Pons (tissue), 1 donor: ENCODE data around the gene SPTLC1.
"Not testable (repeated sequence)": the region's sequence is repeated elsewhere in the genome, so short reads cannot be mapped to it uniquely, and the experiment has no call there.

Experiments used
- DNase-seq: peaks from one replicate; pipeline ENCODE4 v3.0.0-alpha.2; 2016; ENCODE audit warnings: low spot score

SPTLC1 gene

DNA sequence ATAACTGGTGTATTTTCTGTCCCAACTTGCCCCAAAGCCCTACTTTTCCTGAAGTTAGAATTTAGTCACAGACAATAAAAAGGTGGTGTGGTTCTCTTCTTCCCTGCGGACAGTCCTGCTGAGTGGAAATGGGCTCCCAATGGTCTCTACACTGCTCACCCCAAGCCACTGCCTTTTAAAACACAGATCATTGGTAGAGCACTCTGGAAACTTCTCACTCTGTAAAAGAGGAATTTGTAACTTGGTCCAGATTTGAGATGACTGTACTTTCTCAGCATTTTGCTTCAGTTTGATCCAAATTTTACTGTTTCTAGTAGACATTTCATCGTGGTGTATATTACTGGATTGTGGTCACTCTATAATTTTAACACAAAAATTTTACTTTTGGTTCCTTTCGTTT lies 84.8 kb downstream of the SPTLC1 start:
- no peak for DNase-seq

DNA sequence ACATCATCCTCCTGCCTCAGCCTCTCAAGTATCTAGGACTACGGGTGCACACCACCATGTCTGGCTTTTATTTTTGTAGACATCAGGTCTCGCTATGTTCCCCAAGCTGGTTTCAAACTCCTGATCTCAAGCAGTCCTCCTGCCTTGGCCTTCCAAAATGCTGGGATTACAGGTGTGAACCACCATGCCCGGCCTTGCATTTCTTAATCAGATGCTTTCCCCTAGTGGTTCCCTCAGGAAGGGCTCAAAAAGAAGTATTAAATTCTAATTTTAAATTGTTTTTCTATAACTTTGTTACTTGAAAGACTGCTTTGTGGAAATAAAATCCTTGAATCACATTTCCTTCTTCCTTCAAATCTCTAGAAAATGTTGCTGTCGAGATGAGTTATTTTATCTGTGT lies 85.7 kb downstream of the SPTLC1 start:
- no peak for DNase-seq

DNA sequence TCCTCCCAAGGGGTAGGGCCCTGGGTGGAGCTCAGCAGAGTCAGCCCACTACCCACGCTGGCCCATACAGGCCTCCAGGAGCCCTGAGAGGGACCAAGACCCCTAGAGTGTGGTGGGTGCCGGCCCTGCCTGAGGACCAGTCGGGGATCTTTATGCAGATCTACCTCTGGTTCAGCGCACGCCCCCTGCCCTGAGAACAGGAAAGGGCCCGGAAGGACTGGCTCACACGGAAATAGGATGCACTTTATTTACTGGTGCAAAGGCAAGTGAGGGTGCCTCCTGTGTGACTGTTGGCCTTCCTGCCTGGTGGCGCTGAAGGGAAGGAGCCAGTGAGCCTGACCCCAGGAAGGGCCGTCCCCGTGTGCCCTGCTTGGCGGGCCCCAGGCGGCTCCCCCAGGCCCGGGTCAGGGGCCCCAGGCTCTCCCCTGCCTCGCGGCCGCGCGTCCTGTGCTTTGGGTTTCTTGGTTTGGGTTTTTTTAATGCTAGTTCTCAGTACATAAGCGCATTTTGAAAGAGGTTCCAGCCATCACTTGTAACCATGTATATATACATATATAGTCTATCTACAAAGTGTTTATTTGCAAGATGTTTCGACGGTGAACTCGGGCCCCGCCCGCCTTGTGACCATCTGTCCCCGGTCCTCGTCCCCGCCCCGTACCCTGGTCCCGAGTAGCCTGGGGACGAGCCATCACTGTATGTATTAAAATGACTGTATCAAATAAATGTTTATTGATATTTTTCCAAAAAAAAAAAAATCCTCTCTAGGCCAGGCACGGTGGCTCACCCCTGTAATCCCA lies 88.8 kb downstream of the SPTLC1 start:
- DNase-seq: no peak

DNA sequence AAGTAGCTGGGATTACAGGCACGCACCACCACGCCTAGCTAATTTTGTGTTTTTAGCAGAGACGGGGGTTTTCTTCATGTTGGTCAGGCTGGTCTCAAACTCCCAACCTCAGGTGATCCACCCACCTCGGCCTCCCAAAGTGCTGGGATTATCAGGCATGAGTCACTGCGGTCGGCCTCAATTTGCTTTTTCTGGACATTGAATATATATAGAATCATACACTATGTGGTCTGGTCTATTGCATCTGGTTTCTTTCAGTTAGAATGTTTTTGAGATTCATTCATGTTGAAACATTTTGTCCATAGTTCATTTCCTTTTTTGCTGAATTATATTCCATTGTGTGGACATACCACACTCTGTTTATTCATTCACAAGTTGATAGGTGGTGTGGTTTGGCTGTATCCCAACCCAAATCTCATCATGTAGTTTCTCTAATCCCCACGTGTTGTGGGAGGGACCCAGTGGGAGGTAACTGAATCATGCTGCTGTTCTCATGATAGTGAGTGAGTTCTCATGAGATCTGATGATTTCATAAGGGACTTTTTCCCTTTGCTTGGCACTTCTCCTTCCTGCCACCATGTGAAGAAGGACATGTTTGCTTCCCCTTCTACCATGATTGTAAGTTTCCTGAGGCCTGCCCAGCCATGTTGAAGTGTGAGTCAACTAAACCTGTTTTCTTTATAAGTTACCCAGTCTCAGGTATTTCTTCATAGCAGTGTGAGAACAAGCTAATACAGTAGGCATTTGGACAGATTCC lies 93.2 kb downstream of the SPTLC1 start:
- not testable (repeated sequence) for DNase-seq

DNA sequence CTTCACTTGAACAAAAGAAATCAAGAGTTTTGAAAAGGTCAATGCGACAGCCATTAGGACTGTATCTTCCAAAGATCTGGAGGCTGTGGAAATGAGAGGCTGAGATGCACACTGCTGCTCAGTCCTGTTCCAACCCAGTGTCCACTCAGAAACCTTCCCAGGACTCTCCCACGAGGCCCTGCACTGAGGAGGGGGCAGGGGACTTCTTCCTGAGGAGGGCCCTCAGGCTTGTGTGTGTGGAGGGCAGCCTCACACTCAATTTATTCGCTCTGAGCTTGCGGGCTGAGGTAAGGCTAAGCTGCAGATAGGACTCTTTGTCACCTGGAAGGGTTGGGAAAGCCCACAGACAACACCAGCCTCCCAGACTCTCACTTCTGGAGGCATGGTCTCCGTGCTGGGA lies 95.6 kb downstream of the SPTLC1 start:
- DNase-seq: no peak

DNA sequence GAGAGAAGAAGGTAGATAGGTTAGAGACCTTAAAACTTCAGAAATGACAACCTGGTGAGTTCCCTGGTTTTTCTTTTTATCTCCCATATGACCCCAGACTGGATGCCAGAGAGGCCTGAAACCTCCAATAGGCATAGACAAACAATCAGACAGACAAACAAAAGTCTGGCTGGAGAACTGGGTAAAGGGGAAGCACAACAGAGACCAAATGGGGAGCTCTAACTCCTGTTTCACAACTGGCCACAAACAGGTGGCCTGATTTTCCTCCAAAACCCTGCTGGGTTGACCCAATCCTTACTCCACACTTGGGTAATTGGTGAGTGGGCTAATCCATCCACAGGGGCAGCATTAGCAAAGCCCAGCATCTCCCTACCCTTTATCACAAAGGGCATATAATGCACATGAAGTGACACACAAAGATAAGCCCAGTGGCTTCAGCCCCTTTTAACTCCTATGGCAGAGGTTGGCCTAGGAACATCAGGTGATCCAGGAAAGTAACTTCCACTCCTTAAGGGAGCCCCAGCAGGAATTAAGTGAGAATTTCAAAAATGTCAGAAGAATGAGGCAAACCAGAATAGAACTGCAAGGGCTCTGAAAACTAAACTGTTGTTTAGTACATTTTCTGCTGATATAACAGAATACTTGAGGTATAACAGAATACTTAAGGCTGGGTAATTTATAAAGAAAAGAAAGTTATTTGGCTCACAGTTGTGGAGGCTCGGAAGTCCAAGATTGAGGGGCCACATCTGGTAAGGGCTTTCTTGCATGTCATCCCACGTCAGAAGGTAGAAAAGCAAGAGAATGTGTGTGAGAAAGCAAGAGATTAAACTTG lies 104.3 kb downstream of the SPTLC1 start:
- no peak for DNase-seq

DNA sequence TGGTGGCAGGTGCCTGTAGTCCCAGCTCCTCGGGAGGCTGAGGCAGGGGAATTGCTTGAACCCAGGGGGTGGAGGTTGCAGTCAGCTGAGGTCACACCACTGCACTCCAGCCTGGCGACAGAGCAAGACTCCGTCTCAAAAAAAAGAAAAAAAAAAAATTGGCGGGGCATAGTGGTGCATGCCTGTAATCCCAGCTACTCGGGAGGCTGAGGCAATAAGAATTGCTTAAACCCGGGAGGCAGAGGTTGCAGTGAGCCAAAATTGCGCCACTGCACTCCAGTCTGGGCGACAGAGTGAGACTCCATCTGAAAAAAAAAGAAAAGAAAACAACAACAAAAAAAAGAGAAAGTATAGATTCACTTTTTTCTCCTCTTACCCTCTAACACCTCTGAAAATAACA lies 105.0 kb downstream of the SPTLC1 start:
- not testable (repeated sequence) for DNase-seq

DNA sequence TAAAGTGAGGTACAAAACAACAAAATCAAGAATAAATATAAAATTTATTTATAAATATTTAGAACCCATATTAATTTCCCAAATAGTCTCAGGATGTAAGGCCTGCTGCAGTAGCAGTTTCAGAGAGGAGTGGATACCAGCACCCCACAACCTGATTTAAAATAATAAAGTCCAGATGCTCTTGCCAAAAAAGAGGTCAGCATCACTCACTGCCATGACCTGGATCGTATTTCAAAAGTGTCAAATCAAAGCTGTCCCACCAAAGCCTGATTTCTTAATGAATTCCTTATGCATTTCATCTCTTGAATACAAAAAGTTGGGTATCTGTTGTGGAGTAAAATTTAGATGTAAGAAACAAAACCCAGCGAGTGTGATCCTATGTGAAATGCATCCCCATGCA lies 107.2 kb downstream of the SPTLC1 start:
- no peak for DNase-seq

DNA sequence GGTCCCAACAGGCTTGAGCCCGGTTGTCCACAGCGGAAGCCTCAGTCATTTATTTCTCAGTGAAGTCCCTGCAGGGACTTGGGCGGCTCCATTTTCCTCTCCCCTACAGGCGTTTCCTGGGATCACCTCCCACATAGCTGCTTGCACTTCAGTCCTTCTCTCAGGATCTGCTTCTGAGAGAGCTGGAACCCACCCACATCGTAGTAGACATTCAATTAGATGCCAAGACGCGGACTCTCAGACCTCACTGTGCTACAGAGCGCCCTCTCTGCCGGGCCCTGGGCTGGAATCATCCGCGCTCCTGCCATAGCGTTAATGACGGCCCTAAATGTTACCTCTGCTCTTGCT lies 111.2 kb downstream of the SPTLC1 start:
- DNase-seq: no peak

DNA sequence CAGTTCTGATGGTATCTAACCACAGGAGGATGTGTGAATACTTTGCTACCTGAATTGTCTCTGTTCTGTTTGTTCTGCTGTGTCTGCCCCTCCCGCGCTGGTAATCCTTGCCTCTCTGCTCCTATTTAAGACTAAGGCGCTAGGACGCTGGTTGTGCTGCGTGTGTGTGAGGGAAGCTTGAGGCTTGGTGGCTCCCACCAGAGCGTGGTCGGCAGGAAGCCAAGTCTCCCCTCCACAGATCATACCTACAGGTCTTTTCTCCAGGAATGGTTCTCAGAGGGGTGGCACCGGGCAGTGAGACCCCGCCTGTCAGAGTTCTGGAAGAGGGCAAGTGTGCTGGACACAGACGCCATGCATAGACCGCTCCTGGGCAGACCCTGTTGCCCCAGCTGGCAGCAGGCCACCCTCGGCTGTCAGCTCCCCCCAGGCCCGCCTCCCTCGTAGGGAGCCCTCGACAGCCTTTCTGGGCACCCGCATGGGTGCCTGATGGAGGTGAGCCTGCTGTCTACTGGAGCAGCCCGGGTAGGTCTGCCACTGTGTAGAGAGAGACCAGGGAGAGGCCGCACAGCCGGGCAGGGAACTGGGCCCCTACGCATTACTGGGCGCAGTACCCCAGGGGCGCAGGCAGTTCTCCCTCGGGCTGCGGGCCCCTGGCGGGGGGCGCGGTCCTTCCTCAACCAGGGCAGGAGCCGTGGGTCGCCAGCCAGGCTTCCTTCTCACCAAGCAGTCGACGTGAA lies 111.7 kb downstream of the SPTLC1 start:
- DNase-seq: no peak

DNA sequence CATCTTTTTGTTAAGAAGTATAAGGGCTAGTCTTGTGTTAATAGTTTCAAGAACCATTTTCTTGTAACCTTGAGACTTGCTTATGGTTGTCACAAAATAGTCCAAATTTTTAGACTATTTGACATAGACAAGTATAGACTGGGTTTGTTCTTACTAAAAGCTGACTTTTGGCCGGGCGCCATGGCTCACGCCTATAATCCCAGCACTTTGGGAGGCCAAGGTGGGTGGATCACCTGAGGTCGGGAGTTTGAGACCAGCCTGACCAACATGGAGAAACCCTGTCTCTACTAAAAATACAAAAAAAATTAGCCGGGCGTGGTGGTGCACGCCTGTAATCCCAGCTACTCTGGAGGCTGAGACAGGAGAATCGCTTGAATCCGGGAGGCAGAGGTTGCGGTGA lies 113.3 kb downstream of the SPTLC1 start:
- DNase-seq: not testable (repeated sequence)

DNA sequence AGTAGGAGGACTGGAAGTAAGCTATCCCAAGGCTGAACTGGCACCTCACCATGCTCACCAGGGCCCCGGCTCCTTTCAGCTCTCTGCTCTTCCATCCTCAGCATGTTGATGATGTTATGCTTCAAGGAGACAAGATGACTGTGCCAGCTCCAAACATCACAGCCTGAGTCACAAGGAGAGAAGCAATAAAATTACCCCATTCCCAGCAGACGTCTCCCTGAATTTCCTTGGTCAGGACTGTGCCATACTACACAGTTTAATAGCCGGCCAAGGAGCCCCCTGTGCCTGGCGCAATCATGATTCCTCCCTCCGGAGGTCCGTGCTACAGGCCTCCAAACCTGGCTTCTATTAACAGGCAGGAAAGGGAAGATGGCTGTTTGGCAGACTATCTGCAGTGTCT lies 114.0 kb downstream of the SPTLC1 start:
- DNase-seq: no peak

DNA sequence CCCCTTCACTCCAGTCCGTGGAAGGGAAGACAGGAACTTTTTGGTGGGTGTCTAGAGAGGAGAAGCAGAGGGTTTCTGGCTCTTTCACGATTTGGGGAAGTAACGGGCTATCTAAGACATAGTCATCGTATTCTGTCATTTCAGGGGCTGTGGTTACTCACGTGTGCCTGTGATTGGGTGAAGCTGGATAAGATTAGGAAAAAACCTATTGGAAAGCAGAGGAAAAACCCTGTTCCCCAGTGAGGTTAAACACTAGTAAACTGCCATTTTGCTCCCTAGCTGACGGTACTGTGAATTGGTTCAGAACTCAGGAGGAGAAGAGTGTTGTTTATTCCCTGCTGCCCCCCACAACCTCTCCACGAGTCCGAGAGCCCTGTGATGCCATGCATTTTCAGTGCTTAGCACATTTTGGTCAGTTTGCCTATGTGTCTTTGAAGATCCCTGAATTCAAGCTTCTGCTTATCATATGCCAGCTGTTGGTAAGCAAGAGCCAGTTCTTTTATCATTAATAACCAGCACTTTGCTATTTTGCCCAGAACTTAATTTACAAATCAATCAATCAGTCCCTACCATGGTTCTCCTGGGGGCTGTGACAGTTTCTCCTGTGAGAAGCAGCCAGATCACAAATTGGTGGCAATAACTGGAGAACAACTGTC lies 120.1 kb downstream of the SPTLC1 start:
- DNase-seq: no peak

DNA sequence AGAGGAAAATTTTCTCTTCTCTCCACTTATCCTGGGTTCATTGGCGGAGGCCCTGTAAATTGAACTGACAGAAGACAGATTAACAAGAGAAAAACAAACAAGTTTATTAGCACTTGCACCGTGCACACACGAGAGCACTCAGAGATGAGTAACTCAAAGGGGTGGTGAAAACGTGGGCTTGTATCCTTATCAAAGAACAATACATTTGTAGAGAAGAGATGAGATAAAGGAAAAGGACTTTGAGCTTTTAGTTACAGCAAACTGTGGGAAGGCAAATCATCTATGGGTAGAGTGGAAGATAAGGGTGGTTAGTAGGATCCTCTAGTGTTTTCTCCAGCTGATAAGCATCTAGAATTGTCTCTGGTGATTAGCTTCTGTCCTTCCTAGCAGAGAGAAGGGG lies 120.8 kb downstream of the SPTLC1 start:
- DNase-seq: no peak

DNA sequence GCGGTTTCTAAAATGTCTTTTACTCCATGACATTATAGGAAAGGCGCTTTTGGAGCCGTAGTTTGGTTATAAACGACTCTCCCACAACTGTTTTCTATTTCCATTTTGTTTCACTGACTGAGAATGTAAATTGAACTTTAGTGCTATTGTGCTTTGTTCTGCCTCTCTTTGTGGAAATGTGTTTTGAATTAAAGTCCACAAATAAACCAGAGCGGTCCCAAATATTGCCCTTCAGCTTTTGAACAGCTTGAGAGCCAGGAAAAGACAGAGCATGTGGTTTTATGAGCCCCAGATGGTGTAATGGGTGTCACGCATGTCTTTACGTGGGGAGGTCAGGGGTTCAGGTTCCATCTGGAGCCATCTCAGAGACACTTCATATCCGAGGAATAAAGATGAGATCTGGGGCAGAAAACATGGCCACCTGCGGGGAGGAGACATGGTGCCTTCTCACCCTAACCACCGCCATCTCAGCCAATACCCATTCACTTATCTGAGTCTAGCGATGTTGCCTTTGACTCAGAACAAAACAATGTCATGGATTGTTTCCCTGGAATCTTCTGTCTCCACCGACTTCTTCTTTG lies 122.7 kb downstream of the SPTLC1 start:
- DNase-seq: peak; percentile 12

DNA sequence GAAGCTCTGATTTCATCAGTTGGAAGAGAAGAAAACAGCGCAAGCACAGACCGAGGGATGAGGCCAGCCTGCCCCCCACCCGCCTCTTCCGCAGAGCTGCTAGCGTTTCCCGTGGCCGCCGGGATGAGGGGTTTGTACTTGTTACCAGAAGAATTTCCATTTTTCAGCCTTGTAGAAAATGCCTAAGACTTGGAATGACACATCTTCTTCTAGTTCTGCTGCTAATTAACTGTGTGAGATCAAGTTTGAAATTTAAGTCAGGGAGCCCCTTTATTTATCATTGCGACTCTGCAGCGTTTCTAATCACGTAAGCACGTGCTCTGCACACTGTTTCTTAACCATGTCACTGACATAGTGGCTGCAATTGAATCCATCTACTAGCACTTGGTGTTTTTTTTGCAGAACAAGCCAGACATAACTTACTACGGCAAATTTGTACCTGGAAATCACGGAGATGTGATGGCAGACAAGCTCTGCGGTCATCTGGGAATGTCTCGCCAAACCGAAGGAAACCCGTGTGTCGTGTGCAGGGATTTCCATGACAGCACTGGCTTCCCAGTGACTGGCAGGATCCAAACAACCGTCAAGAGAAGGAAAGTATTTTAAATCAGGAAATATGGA lies 123.4 kb downstream of the SPTLC1 start:
- no peak for DNase-seq

DNA sequence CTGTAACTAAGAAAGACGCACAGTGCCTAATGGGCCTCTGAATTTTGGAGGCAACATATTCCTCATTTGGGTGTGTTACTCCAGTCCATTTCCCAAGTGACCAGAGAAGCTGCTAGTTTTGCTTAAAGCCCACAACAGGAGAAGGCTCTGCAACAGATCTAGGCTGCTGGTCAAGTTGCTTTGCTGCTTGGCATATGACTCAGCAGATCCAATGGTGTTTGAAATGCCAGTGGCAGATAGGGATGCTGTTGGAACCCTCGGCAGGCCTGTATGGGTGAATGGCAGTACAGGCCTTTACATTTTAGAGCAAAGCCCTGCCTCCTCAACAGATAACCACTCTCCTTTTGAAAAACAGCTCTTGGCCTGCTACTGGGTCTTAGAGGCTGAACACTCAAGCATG lies 129.0 kb downstream of the SPTLC1 start:
- no peak for DNase-seq

DNA sequence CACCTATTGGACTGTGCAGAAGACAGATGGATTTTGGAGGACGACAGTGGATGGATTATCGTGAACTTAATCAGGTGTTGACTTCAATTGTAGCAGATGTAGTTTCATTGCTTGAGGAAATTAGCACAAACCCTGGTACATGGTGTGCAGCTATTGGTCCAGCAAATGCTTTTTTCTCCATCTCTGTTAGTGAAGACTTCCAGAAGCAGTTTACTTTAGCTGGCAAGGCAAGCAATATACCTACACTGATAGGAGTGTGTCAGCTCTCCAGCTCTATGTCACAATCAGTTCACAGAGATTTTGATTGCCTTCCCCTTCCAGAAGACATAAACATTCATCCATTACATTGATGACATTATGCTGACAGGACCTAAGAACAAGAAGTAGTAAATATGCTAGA lies 129.5 kb downstream of the SPTLC1 start:
- DNase-seq: no peak
